Measurements from ENCODE around the gene POU6F2.

- TF ChIP-seq POLR2A (IDR thresholded peaks at IDR 0.05; ENCODE audit: low read depth, low read length) (no peak), CTCF (conservative IDR thresholded peaks at IDR 0.05; ENCODE audit: low read depth, low read length) (no peak), NFE2L2 (IDR thresholded peaks at IDR 0.05; ENCODE audit: low read depth, low read length) (no peak), RFX5 (IDR thresholded peaks at IDR 0.05; ENCODE audit: low read depth, low read length) (no peak), SMC3 (IDR thresholded peaks at IDR 0.05; ENCODE audit: low read depth, low read length) (no peak), MAFK (IDR thresholded peaks at IDR 0.05; ENCODE audit: low read depth, low read length) (no peak), BHLHE40 (IDR thresholded peaks at IDR 0.05; ENCODE audit: low read depth, low read length) (no peak), MXI1 (IDR thresholded peaks at IDR 0.05; ENCODE audit: borderline replicate concordance, low read depth, low read length) (no peak), RCOR1 (IDR thresholded peaks at IDR 0.05; ENCODE audit: insufficient replicate concordance, low read length) (no peak), RAD21 (IDR thresholded peaks at IDR 0.05; ENCODE audit: low read length) (no peak), MAZ (IDR thresholded peaks at IDR 0.05; ENCODE audit: borderline replicate concordance, low read depth, low read length) (no peak), CEBPB (IDR thresholded peaks at IDR 0.05; ENCODE audit: low read depth, low read length) (no peak)
- TF ChIP-seq, protein P1, sequence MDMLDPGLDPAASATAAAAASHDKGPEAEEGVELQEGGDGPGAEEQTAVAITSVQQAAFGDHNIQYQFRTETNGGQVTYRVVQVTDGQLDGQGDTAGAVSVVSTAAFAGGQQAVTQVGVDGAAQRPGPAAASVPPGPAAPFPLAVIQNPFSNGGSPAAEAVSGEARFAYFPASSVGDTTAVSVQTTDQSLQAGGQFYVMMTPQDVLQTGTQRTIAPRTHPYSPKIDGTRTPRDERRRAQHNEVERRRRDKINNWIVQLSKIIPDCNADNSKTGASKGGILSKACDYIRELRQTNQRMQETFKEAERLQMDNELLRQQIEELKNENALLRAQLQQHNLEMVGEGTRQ (IDR thresholded peaks at IDR 0.05; ENCODE audit: low read depth, low read length), result no peak
Measured at GRCh38 chr7:39083781-39084180, 106.1 kb downstream of the POU6F2 start.

Measured in IMR-90 (cell line).